ENCODE results near the gene PHLDA1.
"Not testable (repeated sequence)": the region's sequence is repeated elsewhere in the genome, so short reads cannot be mapped to it uniquely, and the experiment has no call there.

Gene PHLDA1

DNA sequence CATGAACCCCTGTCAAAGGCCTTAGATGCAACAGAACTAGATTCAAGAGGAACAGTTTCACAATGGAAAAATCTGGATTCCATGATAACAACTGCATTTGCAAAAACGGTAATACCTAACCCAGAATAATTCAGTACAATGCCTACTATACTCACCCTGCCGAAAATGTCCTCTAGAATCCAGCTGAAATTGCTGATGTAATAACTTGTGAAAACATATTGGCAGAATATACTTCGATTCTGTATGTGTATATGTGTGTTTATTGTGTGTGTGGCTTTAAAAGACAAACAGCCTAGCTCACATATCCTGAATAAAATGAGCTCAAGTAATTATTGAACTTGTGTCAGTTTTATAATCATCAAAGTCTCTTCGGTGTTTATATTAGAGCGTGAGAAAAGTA, 46.0 kb downstream of the PHLDA1 start:
- DNase-seq (ENCODE audit: low spot score) = no peak

DNA sequence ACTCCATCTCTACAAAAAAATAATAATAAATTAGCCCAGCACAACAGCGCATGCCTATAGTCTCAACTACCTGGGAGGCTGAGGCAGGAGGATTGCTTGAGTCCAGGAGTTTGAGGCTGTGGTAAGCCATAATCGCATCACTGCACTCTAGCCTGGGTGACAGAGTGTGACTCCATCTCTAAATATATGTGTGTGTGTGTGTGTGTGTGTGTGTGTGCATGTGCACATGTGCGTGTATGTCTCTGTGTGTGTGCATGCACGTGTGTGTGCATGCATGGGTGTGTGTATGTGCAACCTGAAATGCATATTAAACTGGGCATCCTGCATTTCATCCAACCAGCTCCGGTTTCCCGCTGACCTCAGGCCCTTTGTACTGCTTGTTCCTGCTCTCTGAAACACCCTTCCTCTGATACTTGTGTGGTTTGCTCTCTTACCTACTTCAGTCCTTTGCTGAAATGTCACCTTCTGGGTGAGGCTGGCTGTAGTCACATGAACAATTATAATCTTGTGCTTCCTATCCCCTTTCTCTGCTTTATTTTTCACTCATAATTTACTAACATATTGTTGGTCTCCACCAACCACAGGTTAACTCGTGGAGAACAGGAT, 46.9 kb downstream of the PHLDA1 start:
- DNase-seq (ENCODE audit: low spot score) = no peak

DNA sequence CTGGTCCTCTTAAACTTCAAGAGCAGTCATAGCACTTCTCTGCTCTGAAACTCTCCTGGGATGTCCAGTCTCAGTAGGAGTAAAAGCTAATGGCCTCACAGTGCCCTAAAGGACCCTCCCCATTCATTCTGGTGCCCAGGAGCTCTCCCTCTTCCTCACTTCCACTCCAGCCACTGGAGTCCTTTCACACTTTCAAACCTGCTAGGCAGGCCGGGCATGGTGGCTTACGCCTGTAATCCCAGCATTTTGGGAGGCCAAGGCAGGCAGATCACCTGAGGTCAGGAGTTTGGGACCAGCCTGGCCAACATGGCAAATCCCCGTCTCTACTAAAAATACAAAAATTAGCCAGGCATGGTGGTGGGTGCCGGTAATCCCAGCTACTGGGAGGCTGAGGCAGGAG, 47.7 kb downstream of the PHLDA1 start:
- not testable (repeated sequence) for DNase-seq (ENCODE audit: low spot score)

DNA sequence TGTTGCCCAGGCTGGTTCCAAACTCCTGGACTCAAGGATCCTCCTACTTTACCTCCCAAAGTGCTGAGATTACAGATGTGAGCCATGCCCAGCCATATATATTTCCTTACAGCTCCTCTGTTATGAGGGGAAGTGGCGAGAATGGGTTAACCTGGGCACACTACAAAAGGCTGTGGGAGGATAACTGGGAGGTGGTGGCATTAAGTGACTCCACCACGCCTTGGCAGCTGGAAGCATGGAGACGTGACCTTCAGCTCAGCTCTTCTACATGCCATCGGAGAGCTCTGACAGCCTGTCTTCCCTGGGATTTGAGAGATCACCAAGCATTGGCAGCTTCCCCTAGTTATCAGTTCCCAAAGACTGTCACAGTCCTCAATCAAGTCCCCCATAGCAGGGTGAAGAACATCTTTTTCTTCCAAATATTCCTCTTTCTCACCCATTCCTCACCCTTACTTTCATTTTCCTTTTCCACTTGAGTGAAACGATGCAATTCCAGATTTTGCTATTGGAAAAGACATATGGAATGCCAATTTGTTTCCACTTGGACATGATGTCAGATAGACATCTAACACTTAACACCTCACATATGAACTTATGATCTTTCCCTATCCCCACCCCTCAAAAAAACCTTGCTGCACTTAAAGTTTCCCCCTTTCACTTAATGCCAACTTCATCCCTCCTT, 48.5 kb downstream of the PHLDA1 start:
- DNase-seq (ENCODE audit: low spot score) = no peak

DNA sequence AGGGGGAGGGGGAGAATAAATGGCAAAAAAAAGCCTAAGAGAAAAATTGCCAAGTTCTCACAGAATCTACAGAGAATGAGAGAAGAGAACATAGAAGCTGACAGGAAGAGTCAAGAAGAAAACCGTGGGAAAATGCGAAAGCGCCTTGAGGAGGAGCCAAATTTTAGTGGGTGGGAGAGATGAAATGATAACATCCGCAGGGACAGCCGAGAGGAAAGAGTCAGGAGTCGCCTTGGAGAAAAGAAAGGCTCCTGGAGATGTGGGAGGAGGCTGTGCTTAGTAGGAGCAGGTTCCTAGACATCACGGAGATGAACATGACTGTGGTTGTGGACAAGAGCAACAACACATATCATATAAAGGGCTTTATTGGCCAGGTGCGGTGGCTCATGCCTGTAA, 49.4 kb downstream of the PHLDA1 start:
- no peak for DNase-seq (ENCODE audit: low spot score)

DNA sequence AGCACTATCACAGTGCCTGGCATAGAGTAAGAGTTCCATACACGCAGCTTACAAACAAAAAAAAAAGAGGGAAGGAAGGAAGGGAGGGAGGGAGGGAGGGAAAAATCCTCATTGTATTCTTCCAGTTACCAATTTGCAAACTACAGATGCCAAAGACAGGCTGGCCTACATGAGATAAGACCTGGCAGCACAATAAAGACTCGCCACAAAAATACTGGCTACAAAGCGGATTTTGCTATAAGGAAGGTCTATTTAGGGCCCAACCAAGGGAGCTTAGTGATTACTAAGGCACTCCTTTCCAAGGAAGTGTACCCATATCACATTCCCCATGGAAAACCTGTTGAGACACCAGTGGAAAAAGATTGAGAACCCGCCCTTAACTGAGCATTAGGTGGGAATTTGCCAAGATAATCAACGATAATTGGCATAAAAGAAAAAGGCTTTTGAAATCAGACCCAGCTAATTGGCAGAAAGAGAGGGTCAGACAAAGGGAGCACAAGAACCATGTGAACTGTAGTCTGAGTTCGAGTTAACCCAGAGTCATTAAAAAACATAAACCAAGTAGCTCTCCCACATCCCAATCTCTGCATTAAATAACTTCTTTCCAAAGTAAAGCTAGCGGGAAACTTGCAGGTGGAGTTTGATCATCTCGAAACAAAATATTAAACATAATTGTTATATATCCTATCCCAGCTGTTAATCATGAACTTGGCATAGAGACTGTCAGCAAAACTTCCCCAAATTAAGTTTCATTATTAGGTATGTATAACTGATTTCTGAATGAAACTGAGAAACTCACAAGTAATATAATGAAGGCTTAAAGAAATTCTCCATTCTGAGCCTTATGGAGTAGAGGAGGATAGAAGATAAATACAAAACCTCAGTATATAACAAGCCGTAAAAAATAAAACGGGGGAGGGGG, 50.1 kb downstream of the PHLDA1 start:
- no peak for DNase-seq (ENCODE audit: low spot score)

DNA sequence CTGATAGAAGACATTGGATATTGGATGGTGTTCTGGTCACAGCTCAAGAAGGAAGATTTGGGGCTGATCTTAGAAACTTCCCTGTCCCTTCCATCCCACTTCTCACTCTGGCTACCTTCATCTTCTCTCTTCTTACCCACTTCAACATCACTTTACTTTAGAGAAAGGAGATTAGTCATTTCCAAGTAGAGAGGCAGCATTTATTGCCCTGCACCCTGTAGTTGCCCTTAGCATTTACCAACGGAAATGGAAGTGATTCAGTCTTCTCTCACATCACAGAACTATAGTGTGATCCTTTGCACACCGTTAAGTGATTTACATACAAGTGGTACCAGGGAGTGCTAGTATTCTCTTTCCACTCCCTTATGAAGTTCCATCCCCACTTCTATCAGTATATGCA, 52.4 kb downstream of the PHLDA1 start:
- no peak for DNase-seq (ENCODE audit: low spot score)

DNA sequence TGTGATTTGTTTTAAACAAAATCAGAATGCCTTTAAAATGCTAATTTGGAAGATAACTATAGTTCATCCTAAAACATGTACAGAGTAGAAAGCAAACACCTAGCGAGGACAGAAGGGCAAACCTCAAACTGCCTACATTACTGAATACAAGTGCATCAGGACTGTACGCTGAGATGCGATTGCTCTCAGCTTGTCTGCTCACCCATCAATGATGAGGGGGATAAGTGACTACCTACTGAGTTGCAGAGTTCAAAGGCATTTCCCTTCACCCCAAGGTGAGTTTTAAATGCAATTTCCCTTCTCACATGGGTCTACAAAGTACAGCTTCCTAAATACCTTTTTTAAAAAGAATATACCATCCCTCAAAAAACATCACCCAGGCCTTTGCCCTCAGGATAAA, 52.9 kb downstream of the PHLDA1 start:
- DNase-seq (ENCODE audit: low spot score) = no peak

DNA sequence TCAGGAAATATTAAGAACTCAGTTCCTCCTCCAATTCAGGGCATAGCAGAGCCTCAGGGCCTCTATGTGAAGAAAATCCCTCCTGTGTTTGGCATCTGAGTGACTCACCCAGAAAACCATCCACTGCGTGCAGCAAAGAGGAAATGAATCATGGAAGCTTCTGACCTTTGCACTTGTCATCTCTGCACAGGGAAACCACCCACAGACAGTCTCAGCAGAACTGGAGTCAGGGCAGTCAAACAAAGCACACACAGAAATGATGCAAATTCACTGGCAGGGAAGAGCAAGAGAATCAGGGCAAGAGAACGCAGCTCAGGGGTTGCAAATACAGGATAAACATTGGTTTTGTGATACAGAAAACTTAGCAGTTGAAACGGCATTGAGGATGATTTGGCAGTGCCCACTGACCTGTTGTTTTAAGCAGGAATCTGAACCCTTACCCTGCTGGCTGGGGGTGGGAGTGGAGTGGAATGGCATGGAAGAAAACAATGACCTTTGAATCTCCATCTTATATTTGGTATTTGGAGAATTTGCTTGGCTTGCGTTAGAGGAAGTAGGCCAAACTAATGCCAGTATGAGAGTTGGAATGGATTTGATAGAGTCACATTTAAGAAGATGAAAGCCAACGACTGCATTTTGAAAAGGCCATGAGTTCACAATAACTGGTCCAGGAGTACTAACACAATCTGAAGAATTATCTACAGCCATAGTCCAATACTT, 53.5 kb downstream of the PHLDA1 start:
- DNase-seq (ENCODE audit: low spot score) = no peak

DNA sequence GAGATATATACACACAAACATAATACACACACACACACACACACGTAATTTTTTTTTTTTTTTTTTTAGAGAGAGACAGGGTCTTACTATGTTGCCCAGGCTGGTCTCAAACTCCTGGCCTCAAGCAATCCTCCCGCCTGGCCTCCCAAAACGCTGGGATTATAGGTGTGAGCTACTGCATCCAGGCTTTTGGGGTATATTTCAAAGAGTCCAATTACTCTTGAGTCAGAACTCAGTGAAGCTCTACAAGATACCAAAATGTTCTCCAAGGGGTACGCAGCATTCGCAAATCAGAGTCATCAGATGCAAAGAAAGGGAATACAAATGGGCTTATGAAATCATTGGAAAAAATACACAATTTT, 54.0 kb downstream of the PHLDA1 start:
- DNase-seq (ENCODE audit: low spot score) = no peak

DNA sequence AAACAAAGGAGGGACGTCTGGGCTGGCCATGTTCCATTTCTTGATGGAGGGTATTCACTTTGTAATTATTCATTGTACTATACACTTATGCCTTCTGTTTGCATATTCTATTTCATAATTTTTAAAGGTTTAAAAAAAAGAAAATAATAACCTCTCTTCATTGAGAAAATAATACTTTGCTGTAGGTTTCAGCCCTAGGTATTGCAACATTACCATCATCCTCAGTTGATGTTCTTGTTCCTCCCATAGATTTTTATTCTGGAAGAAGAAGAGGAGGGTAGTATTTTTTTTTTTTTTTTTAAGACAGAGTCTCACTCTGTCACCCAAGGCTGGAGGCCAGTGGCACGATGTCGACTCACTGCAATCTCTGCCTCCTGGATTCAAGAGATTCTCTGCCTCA, 54.7 kb downstream of the PHLDA1 start:
- DNase-seq (ENCODE audit: low spot score) = no peak

DNA sequence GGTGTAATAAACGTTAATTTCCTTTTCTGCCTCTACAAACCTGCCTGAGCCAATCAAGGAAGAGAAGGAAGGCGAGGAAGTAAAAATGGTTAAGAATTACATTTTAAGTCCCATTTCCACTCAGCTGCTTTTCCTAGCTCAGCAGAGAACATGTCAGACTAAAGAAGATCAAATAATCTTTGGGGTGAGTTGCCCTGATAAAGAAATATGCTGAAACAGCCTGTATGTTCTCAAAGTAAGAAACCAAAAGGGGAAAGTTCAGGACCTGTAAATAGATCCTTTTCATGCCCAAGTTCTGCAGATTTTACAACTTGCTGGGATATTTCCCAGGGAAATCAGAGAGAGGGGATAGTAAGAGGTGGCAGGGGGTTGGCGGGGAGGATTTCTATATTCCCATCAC, 55.5 kb downstream of the PHLDA1 start:
- no peak for DNase-seq (ENCODE audit: low spot score)

DNA sequence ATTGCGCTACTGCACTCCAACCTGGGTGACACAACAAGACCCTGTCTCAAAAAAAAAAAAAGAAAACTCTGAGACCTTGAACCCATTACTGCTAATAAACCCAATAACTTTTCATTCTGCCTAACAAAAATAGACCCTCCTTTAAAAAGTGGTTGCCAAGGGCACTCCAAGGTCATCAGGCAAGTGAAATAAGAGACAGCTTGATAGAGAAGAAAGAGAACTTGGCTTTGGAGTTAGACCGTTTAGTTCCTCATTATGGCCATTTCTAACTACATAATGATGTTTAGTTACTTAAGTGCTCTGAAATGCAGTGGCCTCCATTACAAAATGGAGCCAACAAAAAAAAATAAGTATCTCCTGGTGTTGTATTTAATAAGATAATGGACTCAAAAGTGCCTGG, 55.9 kb downstream of the PHLDA1 start:
- no peak for DNase-seq (ENCODE audit: low spot score)
